HepG2 (cell line): Measurements from ENCODE around the gene CD274. TPM values are rescaled to one million over a fixed set of nuclear protein-coding genes. Genes with fewer than 3 reads are reported as not detected.

Experiments used
- ARID4A ChIP-seq: sonication (generic); formaldehyde crosslinking; IDR thresholded peaks from 2 replicates; pipeline ENCODE4 v1.5.0; 2020; ENCODE audit warnings: mild to moderate bottlenecking, missing genetic modification reagents, borderline replicate concordance
- ARNT ChIP-seq: fragments of 450-650 bp; IDR thresholded peaks from 2 replicates; pipeline ENCODE4 v1.6.1; 2017
- RBFOX2 ChIP-seq: fragments of 200-400 bp; formaldehyde crosslinking; IDR thresholded peaks from 2 replicates; pipeline ENCODE4 v1.6.1; 2017; ENCODE audit warnings: low read depth, mild to moderate bottlenecking, low read length
- REPIN1 ChIP-seq: sonication (generic); formaldehyde crosslinking; IDR thresholded peaks from 2 replicates; pipeline ENCODE4 v1.8.0; 2022; ENCODE audit warnings: missing genetic modification reagents, low read depth, mild to moderate bottlenecking, borderline replicate concordance
- ZMAT3 ChIP-seq: sonication (generic); formaldehyde crosslinking; conservative IDR thresholded peaks from 2 replicates; pipeline ENCODE4 v1.7.0; 2021; ENCODE audit warnings: missing genetic modification reagents
- ZNF30 ChIP-seq: sonication (generic); formaldehyde crosslinking; IDR thresholded peaks from 2 replicates; pipeline ENCODE4 v1.5.0; 2020; ENCODE audit warnings: mild to moderate bottlenecking, missing genetic modification reagents
- ZNF652 ChIP-seq: IDR thresholded peaks from 2 replicates; pipeline ENCODE4 v1.6.1; 2016; ENCODE audit warnings: low read depth, borderline replicate concordance
- ZNF672 ChIP-seq: sonication (generic); formaldehyde crosslinking; IDR thresholded peaks from 2 replicates; pipeline ENCODE4 v1.8.1; 2022; ENCODE audit warnings: missing genetic modification reagents
- ZNF770 ChIP-seq: sonication (generic); formaldehyde crosslinking; IDR thresholded peaks from 2 replicates; pipeline ENCODE4 v1.5.0; 2020; ENCODE audit warnings: mild to moderate bottlenecking, missing genetic modification reagents
- ZNF839 ChIP-seq: sonication (generic); formaldehyde crosslinking; IDR thresholded peaks from 2 replicates; pipeline ENCODE4 v1.4.0; 2020; ENCODE audit warnings: missing genetic modification reagents, mild to moderate bottlenecking, borderline replicate concordance
- polyA plus RNA-seq, 8 experiments: library from polyadenylated mRNA; depleted of rRNA in 3 of 8; stranded (reverse) in 7 of 8; unstranded in 1 of 8; fragments of >200 nt; fragmentation: Illumina TruSeq in 4 of 8; extraction: Trizol in 4 of 8; gene quantifications; 2 replicates each; pipeline versions ENCODE4 v1.2.1 to v1.2.3, GENCODE V29; 2011 to 2016; ENCODE audit warnings: low read depth in 4 of 8, missing spikeins in 1 of 8, mixed read lengths in 1 of 8; ENCODE audit not compliant: insufficient read depth in 1 of 8
- total RNA-seq, 5 experiments: library from RNA; depleted of rRNA; stranded (reverse); fragments of >200 nt; fragmentation: Illumina TruSeq; extraction: Trizol; gene quantifications; 2 replicates each; pipeline ENCODE4 v1.2.3, GENCODE V29; 2016; ENCODE audit warnings: low read depth in 1 of 5

The CD274 gene
- total and polyA plus RNA-seq, 2 of the 13 experiments (the other 11 are each of a cell fraction or from before 2014, with no cell fraction given): 0.17 to 0.49 TPM

- TF ChIP-seq ZNF770 (peak; percentile 70), REPIN1 (CRISPR knock-in tag) (peak; percentile 82), ARID4A (CRISPR knock-in tag) (peak; percentile 84; the same call in 1 of the 2 replicates), ZMAT3 (peak; percentile 55; the same call in 1 of the 2 replicates), RBFOX2 (peak; percentile 91), ZNF839 (CRISPR knock-in tag) (no peak), ZNF652 (CRISPR knock-in tag) (no peak), ZNF30 (CRISPR knock-in tag) (no peak), ZNF672 (CRISPR knock-in tag) (no peak), ARNT (no peak)
These were observed 12.8 kb upstream of the CD274 start, which contains the start of gene PLGRKT (continued) for GRCh38 chr9:5437254-5438216.
